ENCODE measurements around the gene FOXP1.

GRCh38 chr3:71341721-71342120 is 241.8 kb downstream of the FOXP1 start:
- TF ChIP-seq, protein P1, sequence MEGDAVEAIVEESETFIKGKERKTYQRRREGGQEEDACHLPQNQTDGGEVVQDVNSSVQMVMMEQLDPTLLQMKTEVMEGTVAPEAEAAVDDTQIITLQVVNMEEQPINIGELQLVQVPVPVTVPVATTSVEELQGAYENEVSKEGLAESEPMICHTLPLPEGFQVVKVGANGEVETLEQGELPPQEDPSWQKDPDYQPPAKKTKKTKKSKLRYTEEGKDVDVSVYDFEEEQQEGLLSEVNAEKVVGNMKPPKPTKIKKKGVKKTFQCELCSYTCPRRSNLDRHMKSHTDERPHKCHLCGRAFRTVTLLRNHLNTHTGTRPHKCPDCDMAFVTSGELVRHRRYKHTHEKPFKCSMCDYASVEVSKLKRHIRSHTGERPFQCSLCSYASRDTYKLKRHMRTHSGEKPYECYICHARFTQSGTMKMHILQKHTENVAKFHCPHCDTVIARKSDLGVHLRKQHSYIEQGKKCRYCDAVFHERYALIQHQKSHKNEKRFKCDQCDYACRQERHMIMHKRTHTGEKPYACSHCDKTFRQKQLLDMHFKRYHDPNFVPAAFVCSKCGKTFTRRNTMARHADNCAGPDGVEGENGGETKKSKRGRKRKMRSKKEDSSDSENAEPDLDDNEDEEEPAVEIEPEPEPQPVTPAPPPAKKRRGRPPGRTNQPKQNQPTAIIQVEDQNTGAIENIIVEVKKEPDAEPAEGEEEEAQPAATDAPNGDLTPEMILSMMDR (IDR thresholded peaks at IDR 0.05): no peak
- no peak for TF ChIP-seq POLR2A (IDR thresholded peaks at IDR 0.05)
